Aorta (tissue), 5 donors: ENCODE data around the gene TRIP12. TPM values are rescaled to one million over a fixed set of nuclear protein-coding genes. Genes with fewer than 3 reads are reported as not detected.
A peak's percentile ranks its signal among the peaks of the same experiment; 100 is the strongest.
"Not testable (repeated sequence)": the region's sequence is repeated elsewhere in the genome, so short reads cannot be mapped to it uniquely, and the experiment has no call there.

ENCODE experiments used
- ATAC-seq: fragments of 200-7000 bp; cut with Tn5 transposase; one replicate; pipeline ENCODE4 v1.9.1; 2022; ENCODE audit warnings: moderate library complexity; ENCODE audit not compliant: low FRiP score
- DNase-seq, 2 donors: peaks; one replicate each; pipeline ENCODE4 v3.0.0-alpha.2; 2020
- H3K27ac ChIP-seq, 2 donors: one replicate each; pipeline ENCODE4 v1.5.1; 2013; ENCODE audit warnings: low read length in 2 of 2, mild to moderate bottlenecking in 2 of 2, moderate library complexity in 2 of 2, control low read depth in 1 of 2, inconsistent platforms in 1 of 2, low read depth in 1 of 2
- H3K27me3 ChIP-seq, 2 donors: one replicate each; pipeline ENCODE4 v1.6.1; 2013; ENCODE audit warnings: control low read depth in 1 of 2, low read length in 1 of 2, mild to moderate bottlenecking in 1 of 2, moderate library complexity in 1 of 2; ENCODE audit not compliant: insufficient read depth in 2 of 2, control insufficient read depth in 1 of 2
- H3K36me3 ChIP-seq, 2 donors: one replicate each; pipeline ENCODE4 v1.6.1; 2013; ENCODE audit warnings: control low read depth in 1 of 2, low read length in 1 of 2, mild to moderate bottlenecking in 1 of 2; ENCODE audit not compliant: insufficient read depth in 2 of 2, control insufficient read depth in 1 of 2
- H3K4me1 ChIP-seq, 2 donors: one replicate each; pipeline ENCODE4 v1.6.1; 2013; ENCODE audit warnings: low read length in 2 of 2, control low read depth in 1 of 2, mild to moderate bottlenecking in 1 of 2, moderate library complexity in 1 of 2; ENCODE audit not compliant: insufficient read depth in 2 of 2, control insufficient read depth in 1 of 2
- H3K4me3 ChIP-seq, 2 donors: one replicate each; pipeline ENCODE4 v1.5.1; 2013; ENCODE audit warnings: low read length in 2 of 2, control low read depth in 1 of 2, mild to moderate bottlenecking in 1 of 2
- H3K9me3 ChIP-seq: one replicate; pipeline ENCODE4 v1.6.1; 2013; ENCODE audit warnings: mild to moderate bottlenecking, low read length; ENCODE audit not compliant: control insufficient read depth
- WGBS, 2 donors: extraction: QIAGEN DNeasy Blood & Tissue Kit; methylation state at CpG; one replicate each; pipeline ENCODE4 v1.1.7; 2013; 5-methylcytosine and 5-hydroxymethylcytosine counted together
- intact Hi-C, 2 donors: fragments of 100-400 bp; cut with DNase I; formaldehyde crosslinking; loops; one replicate each; pipeline versions ENCODE4 v1.14.2 to v1.15.0; 2022
- long read RNA-seq, 2 donors: library from polyadenylated mRNA; unstranded; transcript quantifications; one replicate each; pipeline ENCODE4 v2.0.0, GENCODE V29; 2020 to 2021
- polyA plus RNA-seq, 2 donors: library from polyadenylated mRNA; stranded (reverse); fragments of 200-250 nt; gene quantifications; one replicate each; pipeline ENCODE4 v1.2.3, GENCODE V29; 2013
- total RNA-seq, 2 donors: library from RNA; stranded (reverse); fragmentation: NEBNext Ultra II Directional; extraction: Animal tissue kit (Norgen Biotek cat#: 25700); gene quantifications; one replicate each; pipeline ENCODE4 v1.2.1, GENCODE V29; 2021
- donor health status: healthy with polysubstance abuse.
- donor health status: Bipolar disorder and iron deficiency.
- donor health status: DM: no; HTN: no; CAD: no.
- donor health status: DM: no; HTN: no; CAD: no.
- donor health status: DM: yes; HTN: yes; CAD: no.

TRIP12 gene
- total RNA-seq (100 to 1,000 TPM; 220 to 232 TPM), polyA plus RNA-seq (10 to 100 TPM; 22.5 to 25.5 TPM)
- long read RNA-seq, donor 1, partial matches to known transcripts = 25 of 49 reads
- long read RNA-seq, donor 1, other reads (novel, unspliced or antisense) = 24 of 49 reads
- long read RNA-seq, donor 2, partial matches to known transcripts = 11 of 27 reads
- long read RNA-seq, donor 2, other reads (novel, unspliced or antisense) = 16 of 27 reads

- peak; percentile 95 for ATAC-seq
- H3K4me3 ChIP-seq = peak within 1 kb of the TSS; percentile 62 to 87
- intact Hi-C loops = loop anchor here (5.0 kb wide), 2 partner anchors 120 to 140 kb away; no protein-coding TSS in a partner anchor
- no peaks in the 10 kb centered on the region for H3K27me3 ChIP-seq
- DNase-seq = peak; percentile 95 to 96
- H3K4me1 ChIP-seq = peaks cover 0 to 2% of the 10 kb centered on the region in 2 donors
- no peaks in the 10 kb centered on the region for H3K9me3 ChIP-seq
- WGBS, 2 donors = 1 to 2% methylated on average over 42 to 49 of the region's 49 CpGs
- H3K36me3 ChIP-seq = peaks cover 0 to 2% of the 10 kb centered on the region in 2 donors
- H3K27ac ChIP-seq = peak within 1 kb of the TSS; percentile 92 to 97
These were observed at the start of gene TRIP12 for GRCh38 chr2:229921892-229922448. Gene TRIP12, minus strand, starts transcription at chr2:229922009. Its CDS starts 41,930 bp downstream, at chr2:229880079.

- ATAC-seq (no peak), DNase-seq (no peak)
- intact Hi-C loops = no loop called here
- H3K27me3 ChIP-seq = no peaks in the 10 kb centered on the region
- H3K27ac ChIP-seq = no peak overlapping the region
- no peaks in the 10 kb centered on the region for H3K9me3 ChIP-seq
- no peaks in the 10 kb centered on the region for H3K4me1 ChIP-seq
- no peaks in the 10 kb centered on the region for H3K36me3 ChIP-seq
- 96 to 97% methylated on average over 3 of the region's 3 CpGs for WGBS, 2 donors
- no peak overlapping the region for H3K4me3 ChIP-seq
These were observed 49.5 kb upstream of the TRIP12 start for GRCh38 chr2:229971298-229971790.

- H3K27ac ChIP-seq = no peak overlapping the region
- H3K27me3 ChIP-seq = no peaks in the 10 kb centered on the region
- H3K4me1 ChIP-seq = no peaks in the 10 kb centered on the region
- intact Hi-C loops = no loop called here
- no peak overlapping the region for H3K4me3 ChIP-seq
- DNase-seq = no peak
- no peaks in the 10 kb centered on the region for H3K9me3 ChIP-seq
- no peak for ATAC-seq
- 89 to 90% methylated on average over 3 of the region's 3 CpGs for WGBS, 2 donors
- no peaks in the 10 kb centered on the region for H3K36me3 ChIP-seq
These were observed 48.6 kb upstream of the TRIP12 start for GRCh38 chr2:229970406-229970805.

DNA sequence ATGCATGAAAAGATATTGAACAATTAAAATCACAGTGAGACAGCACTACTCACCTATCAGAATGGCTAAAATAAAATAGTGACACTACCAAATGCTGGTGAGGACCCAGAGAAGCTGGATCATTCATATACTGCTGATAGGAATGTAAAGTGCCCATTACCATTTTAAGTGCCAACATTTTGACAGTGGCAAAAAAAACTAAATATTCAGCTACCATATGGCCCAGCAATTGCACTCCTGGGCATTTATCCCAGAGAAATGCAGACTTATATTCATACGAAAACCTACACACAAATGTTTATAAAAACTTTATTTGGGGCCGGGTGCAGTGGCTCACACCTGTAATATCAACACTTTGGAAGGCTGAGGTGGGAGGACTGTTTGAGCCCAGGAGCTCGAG, 48.1 kb upstream of the TRIP12 start:
- DNase-seq (no peak), ATAC-seq (no peak)
- H3K9me3 ChIP-seq = no peaks in the 10 kb centered on the region
- H3K4me3 ChIP-seq = no peak overlapping the region
- H3K36me3 ChIP-seq = no peaks in the 10 kb centered on the region
- H3K4me1 ChIP-seq = no peaks in the 10 kb centered on the region
- intact Hi-C loops = no loop called here
- H3K27ac ChIP-seq = no peak overlapping the region
- 82 to 85% methylated on average over 3 of the region's 3 CpGs for WGBS, 2 donors
- H3K27me3 ChIP-seq = no peaks in the 10 kb centered on the region

DNA sequence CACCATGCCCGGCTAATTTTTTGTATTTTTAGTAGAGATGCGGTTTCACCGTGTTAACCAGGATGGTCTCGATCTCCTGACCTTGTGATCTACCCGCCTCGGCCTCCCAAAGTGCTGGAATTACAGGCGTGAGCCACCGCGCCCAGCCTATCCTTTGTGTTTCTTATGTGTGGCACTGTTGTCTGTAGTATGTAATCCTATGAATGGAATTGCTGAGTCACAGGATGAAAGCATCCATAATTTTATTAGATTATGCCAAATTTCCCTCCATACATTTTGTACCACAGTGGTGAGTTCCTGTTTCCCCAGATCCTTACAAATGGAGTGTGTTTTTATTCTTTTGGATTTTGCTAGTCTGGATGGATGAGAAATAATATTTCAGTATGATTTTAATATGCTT, 41.8 kb upstream of the TRIP12 start:
- ATAC-seq, H3K9me3 ChIP-seq, H3K27me3 ChIP-seq, H3K27ac ChIP-seq, H3K4me3 ChIP-seq, DNase-seq, H3K36me3 ChIP-seq, H3K4me1 ChIP-seq, intact Hi-C loops: not testable (repeated sequence)
- WGBS, 2 donors = 85 to 97% methylated on average over 9 of the region's 9 CpGs

DNA sequence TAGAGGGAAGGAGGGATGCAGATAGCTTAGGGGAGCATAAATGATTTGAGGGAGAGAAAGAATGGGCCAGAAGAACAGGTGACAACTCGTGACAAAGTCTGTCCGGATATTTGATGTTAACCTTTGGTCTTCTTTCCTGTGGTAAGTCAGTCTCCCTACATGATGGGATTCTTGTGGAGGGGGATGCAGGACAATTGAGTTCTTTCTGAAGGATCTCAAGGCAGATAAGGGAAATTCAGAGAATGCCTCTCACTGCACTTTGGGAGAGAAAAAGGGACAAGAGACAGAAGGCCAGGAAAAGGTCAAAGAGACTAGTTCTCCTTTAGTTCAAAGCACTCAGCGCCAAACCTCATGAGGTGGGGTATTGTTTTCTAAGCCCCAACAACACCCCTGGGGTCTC, 34.7 kb upstream of the TRIP12 start:
- no peaks in the 10 kb centered on the region for H3K9me3 ChIP-seq
- ATAC-seq (no peak), DNase-seq (no peak)
- H3K27me3 ChIP-seq = no peaks in the 10 kb centered on the region
- H3K36me3 ChIP-seq = no peaks in the 10 kb centered on the region
- no peak overlapping the region for H3K4me3 ChIP-seq
- H3K27ac ChIP-seq = no peak overlapping the region
- 88 to 92% methylated on average over 3 of the region's 3 CpGs for WGBS, 2 donors
- intact Hi-C loops = no loop called here
- H3K4me1 ChIP-seq = no peaks in the 10 kb centered on the region

DNA sequence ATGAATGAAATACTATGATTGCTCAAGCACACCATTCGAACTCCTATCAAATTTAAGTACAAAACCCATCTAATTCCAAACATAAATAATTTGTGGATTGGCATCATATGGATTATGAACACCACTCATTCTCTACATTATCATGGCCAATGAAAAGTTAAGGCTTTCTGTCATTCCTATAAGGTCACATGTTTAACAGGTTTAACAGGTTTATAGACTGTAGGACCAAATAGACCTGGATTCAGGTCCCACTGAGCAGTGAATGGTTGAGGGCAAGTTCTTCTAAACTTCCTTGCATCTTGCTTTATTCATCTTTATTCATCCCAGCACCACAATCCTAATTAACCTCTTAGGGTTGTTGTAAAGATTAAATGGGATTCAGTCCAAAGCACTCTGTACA, 33.9 kb upstream of the TRIP12 start:
- WGBS, 2 donors = 93 to 94% methylated on average over 1 of the region's 1 CpG
- DNase-seq (no peak), ATAC-seq (no peak)
- Histone ChIP-seq H3K36me3 (no peaks in the 10 kb centered on the region), H3K27ac (no peak overlapping the region), H3K4me1 (no peaks in the 10 kb centered on the region), H3K4me3 (no peak overlapping the region), H3K9me3 (no peaks in the 10 kb centered on the region), H3K27me3 (no peaks in the 10 kb centered on the region)
- intact Hi-C loops = no loop called here

DNA sequence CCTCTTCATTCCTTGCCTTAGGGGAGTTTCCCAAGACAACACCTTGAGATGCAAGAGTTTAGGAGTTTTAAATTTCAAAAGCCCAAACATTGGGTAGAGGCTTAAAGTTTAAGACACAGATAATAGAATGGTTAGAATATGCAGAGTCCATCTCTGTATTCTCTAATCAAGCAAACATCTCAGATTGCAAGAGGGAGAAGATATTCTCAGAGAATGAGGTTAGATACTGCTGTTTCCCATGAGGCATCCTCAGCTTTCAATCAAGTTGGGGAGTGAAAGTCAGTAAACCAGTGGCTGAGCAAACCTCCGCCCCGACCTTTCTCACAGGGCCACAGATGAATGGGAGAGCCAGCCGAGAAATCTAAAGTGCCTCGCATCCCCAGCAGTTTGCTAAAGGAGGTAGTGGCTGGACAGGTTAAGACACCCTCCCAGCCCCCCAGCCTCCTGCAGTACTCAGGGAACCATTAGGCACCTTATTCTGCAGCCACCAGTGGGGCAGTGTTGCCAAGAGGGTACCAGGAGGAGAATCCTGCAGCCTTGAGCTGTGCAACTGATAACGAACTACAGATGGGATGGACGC, 30.5 kb upstream of the TRIP12 start:
- ATAC-seq = no peak
- no peak overlapping the region for H3K27ac ChIP-seq

DNA sequence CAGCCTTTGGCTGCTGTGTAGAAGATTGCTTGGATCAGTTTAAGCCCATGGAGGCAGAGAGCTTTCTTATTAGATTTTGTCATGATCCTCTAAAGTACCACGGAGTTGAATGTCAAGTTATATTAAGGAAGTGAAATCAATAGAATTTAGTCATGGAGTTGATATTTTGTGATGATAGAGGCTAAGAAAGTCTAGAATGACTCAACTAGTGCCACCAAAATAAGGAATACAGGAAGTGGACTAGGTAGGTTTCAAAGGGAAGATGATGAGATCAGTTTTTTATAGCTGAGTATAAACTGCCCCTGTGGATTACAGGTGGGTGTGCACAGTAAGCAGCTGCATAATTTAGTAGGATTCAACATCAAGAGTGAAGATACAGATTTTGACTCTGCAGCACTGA, 25.7 kb upstream of the TRIP12 start:
- no peak for ATAC-seq
- H3K4me3 ChIP-seq = no peak overlapping the region
- no peak for DNase-seq
- no peaks in the 10 kb centered on the region for H3K36me3 ChIP-seq
- H3K4me1 ChIP-seq = no peaks in the 10 kb centered on the region
- intact Hi-C loops = no loop called here
- 83 to 90% methylated on average over 1 of the region's 1 CpG for WGBS, 2 donors
- no peaks in the 10 kb centered on the region for H3K27me3 ChIP-seq
- H3K9me3 ChIP-seq = no peaks in the 10 kb centered on the region
- no peak overlapping the region for H3K27ac ChIP-seq

More for the DNA sequence above, 30.5 kb upstream of the TRIP12 start:
- Histone ChIP-seq H3K9me3 (no peaks in the 10 kb centered on the region), H3K4me1 (no peaks in the 10 kb centered on the region), H3K36me3 (no peaks in the 10 kb centered on the region), H3K4me3 (no peak overlapping the region), H3K27me3 (no peaks in the 10 kb centered on the region)
- intact Hi-C loops = no loop called here
- no peak for DNase-seq
- WGBS, 2 donors = 88 to 93% methylated on average over 6 of the region's 6 CpGs
